Spleen (tissue), 11 donors: ENCODE results near the gene KCNS1. TPM values are rescaled to one million over a fixed set of nuclear protein-coding genes. Genes with fewer than 3 reads are reported as not detected.

Experiments
- DNase-seq: peaks from one replicate; pipeline ENCODE4 v3.0.0-alpha.2; 2020
- H3K27ac ChIP-seq, 8 donors: fragments of 200-600 bp; sonication (generic) in 7 of 8; 1 replicate in 4 of 8; 2 replicates in 4 of 8; pipeline versions ENCODE4 v1.5.0 to v1.8.0; 2016 to 2021; ENCODE audit warnings: inconsistent platforms in 4 of 8, mild to moderate bottlenecking in 4 of 8, moderate library complexity in 1 of 8
- H3K27me3 ChIP-seq, 7 donors: fragments of 200-600 bp; sonication (generic) in 6 of 7; replicated peaks in 1 of 7; 1 replicate in 4 of 7; 2 replicates in 3 of 7; pipeline versions ENCODE4 v1.5.0 to v1.8.0; 2016 to 2021; ENCODE audit warnings: inconsistent platforms in 3 of 7, mild to moderate bottlenecking in 1 of 7
- H3K36me3 ChIP-seq, 6 donors: fragments of 200-600 bp; sonication (generic) in 5 of 6; 1 replicate in 4 of 6; 2 replicates in 2 of 6; pipeline versions ENCODE4 v1.5.0 to v1.8.0; 2016 to 2021; ENCODE audit warnings: inconsistent platforms in 2 of 6
- H3K4me1 ChIP-seq, 6 donors: fragments of 200-600 bp; sonication (generic) in 5 of 6; 1 replicate in 3 of 6; 2 replicates in 3 of 6; pipeline versions ENCODE4 v1.5.0 to v1.8.0; 2016 to 2021; ENCODE audit warnings: inconsistent platforms in 3 of 6
- H3K4me3 ChIP-seq, 8 donors: fragments of 200-600 bp; sonication (generic) in 7 of 8; 1 replicate in 4 of 8; 2 replicates in 4 of 8; pipeline versions ENCODE4 v1.5.0 to v1.8.0; 2016 to 2021; ENCODE audit warnings: inconsistent platforms in 4 of 8, mild to moderate bottlenecking in 4 of 8, moderate library complexity in 2 of 8
- H3K9me3 ChIP-seq, 8 donors: fragments of 200-600 bp; sonication (generic) in 7 of 8; 1 replicate in 4 of 8; 2 replicates in 4 of 8; pipeline versions ENCODE4 v1.5.0 to v1.8.0; 2016 to 2021; ENCODE audit warnings: inconsistent platforms in 4 of 8
- CTCF ChIP-seq, 11 experiments: fragments of 200-600 bp in 7 of 11; fragments of 450-650 bp in 4 of 11; sonication (generic) in 4 of 11; IDR thresholded peaks in 8 of 11; conservative IDR thresholded peaks in 3 of 11; 1 replicate in 7 of 11; 2 replicates in 4 of 11; pipeline versions ENCODE4 v1.4.0 to v1.8.0; 2016 to 2021; ENCODE audit warnings: antibody characterized with exemption in 11 of 11, inconsistent platforms in 4 of 11, mild to moderate bottlenecking in 1 of 11
- POLR2A ChIP-seq, 3 donors: fragments of 450-650 bp; IDR thresholded peaks; one replicate each; pipeline ENCODE4 v1.5.1; 2017; ENCODE audit warnings: antibody characterized with exemption in 3 of 3, mild to moderate bottlenecking in 1 of 3
- POLR2AphosphoS5 ChIP-seq, 3 donors: sonication (generic); formaldehyde crosslinking; IDR thresholded peaks; one replicate each; pipeline ENCODE4 v1.5.1; 2017; ENCODE audit warnings: antibody characterized with exemption in 3 of 3
- WGBS, 5 donors: extraction: QIAGEN DNeasy Blood & Tissue Kit in 3 of 5; methylation state at CpG; one replicate each; pipeline versions ENCODE4 v1.1.5 to v1.1.7; 2013 to 2018; 5-methylcytosine and 5-hydroxymethylcytosine counted together
- intact Hi-C: fragments of 100-400 bp; cut with DNase I; formaldehyde crosslinking; loops from one replicate; pipeline ENCODE4 v1.15.0; 2023; ENCODE audit warnings: low total_unique reads
- polyA plus RNA-seq, 3 donors: library from polyadenylated mRNA; stranded (reverse); fragments of 200-250 nt; gene quantifications; one replicate each; pipeline ENCODE4 v1.2.1, GENCODE V29; 2013
- total RNA-seq, 7 donors: library from RNA; depleted of rRNA in 3 of 7; stranded (reverse); fragments of >200 nt in 3 of 7; fragmentation: NEBNext Ultra II Directional in 4 of 7; extraction: Animal tissue kit (Norgen Biotek cat#: 25700) in 4 of 7; gene quantifications; one replicate each; pipeline versions ENCODE4 v1.1.0 to v1.2.1, GENCODE V29; 2016 to 2021
- donor health status: healthy with polysubstance abuse.
- donor health status: DM: no; HTN: no; CAD: no; lungs with moderate emphysema.
- donor health status: DM: no; HTN: no; CAD: no.
- donor health status: Bipolar disorder and iron deficiency.
- donor health status: healthy.
- donor health status: DM: no; HTN: no; CAD: no.
- donor health status: DM: yes; HTN: yes; CAD: no.

The KCNS1 gene
- total and polyA plus RNA-seq, 10 donors = 0.05 to 0.06 TPM; not detected in 8

DNA sequence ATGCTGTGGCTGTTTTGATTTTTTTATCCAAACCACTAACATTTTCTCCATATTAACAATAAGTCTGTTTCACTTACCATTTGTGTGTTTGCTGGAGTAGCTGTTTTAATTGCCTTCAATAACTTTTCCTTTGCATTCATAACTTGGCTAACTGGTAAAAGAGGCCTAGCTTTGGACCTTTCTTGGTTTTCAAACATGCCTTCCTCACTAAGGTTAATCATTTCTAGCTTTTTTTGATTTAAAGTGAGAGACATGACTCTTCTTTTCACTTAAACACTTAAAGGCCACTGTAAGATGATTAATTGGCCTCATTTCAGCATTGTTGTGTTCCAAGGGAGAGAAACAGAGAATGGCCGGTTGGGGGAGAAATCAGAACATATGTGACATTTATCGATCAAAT is 20.5 kb upstream of the KCNS1 start:
- DNase-seq = no peak
- intact Hi-C loops = no loop called here
- Histone ChIP-seq H3K9me3 (no peaks in the 10 kb centered on the region), H3K27me3 (peaks cover 0 to 49% (median 4%) of the 10 kb centered on the region in 7 donors), H3K27ac (no peak overlapping the region), H3K36me3 (no peaks in the 10 kb centered on the region), H3K4me3 (no peak overlapping the region), H3K4me1 (no peaks in the 10 kb centered on the region)
- 85 to 93% (median 89%) methylated on average over 2 of the region's 2 CpGs for WGBS, 5 donors
- TF ChIP-seq CTCF (IDR thresholded peaks at IDR 0.05 in 8 of 11, conservative IDR thresholded peaks at IDR 0.05 in 3 of 11) (no peak), POLR2AphosphoS5 (IDR thresholded peaks at IDR 0.05) (no peak), POLR2A (IDR thresholded peaks at IDR 0.05) (no peak)

- DNase-seq = no peak
- H3K4me1 ChIP-seq = no peaks in the 10 kb centered on the region
- no peaks in the 10 kb centered on the region for H3K36me3 ChIP-seq
- intact Hi-C loops = no loop called here
- no peak overlapping the region for H3K4me3 ChIP-seq
- WGBS, 5 donors = 73 to 89% (median 85%) methylated on average over 2 of the region's 2 CpGs
- TF ChIP-seq POLR2A (IDR thresholded peaks at IDR 0.05) (no peak), CTCF (IDR thresholded peaks at IDR 0.05 in 8 of 11, conservative IDR thresholded peaks at IDR 0.05 in 3 of 11) (no peak), POLR2AphosphoS5 (IDR thresholded peaks at IDR 0.05) (no peak)
- no peaks in the 10 kb centered on the region for H3K9me3 ChIP-seq
- no peak overlapping the region for H3K27ac ChIP-seq
- peaks cover 0 to 56% (median 0%) of the 10 kb centered on the region in 7 donors for H3K27me3 ChIP-seq
These were observed 18.8 kb upstream of the KCNS1 start for GRCh38 chr20:45119556-45120266.

GRCh38 chr20:45118028-45118427 is 17.1 kb upstream of the KCNS1 start:
- DNase-seq = no peak
- intact Hi-C loops = no loop called here
- 78 to 92% (median 90%) methylated on average over 2 of the region's 2 CpGs for WGBS, 5 donors
- Histone ChIP-seq H3K4me3 (no peak overlapping the region), H3K4me1 (no peaks in the 10 kb centered on the region), H3K27ac (no peak overlapping the region), H3K27me3 (peaks cover 0 to 57% (median 0%) of the 10 kb centered on the region in 7 donors), H3K9me3 (no peaks in the 10 kb centered on the region), H3K36me3 (no peaks in the 10 kb centered on the region)
- TF ChIP-seq CTCF (IDR thresholded peaks at IDR 0.05 in 8 of 11, conservative IDR thresholded peaks at IDR 0.05 in 3 of 11) (no peak), POLR2AphosphoS5 (IDR thresholded peaks at IDR 0.05) (no peak), POLR2A (IDR thresholded peaks at IDR 0.05) (no peak)

DNA sequence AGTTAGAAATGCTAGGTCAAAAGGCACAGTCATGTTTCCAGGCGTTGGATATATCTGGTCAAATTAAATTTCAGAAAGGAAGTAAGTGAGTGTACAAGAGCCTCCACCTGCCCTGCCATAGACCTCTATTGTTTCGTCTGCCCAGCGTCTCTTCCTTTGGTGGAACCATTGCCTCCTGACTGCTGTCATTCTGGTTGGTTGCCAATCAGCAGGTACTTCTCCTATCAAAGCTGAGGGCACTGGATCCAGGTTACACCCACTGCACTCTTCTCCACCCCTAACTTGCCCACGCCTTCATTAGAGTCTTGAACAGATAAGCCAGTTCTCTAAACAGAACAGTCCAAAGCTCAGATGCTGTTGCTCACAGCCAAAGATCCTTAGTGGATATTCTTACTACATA is 16.7 kb upstream of the KCNS1 start:
- 66 to 74% (median 68%) methylated on average over 4 of the region's 4 CpGs for WGBS, 5 donors
- Histone ChIP-seq H3K27me3 (peaks cover 0 to 57% (median 0%) of the 10 kb centered on the region in 7 donors), H3K9me3 (no peaks in the 10 kb centered on the region), H3K4me3 (no peak overlapping the region), H3K4me1 (no peaks in the 10 kb centered on the region), H3K27ac (no peak overlapping the region), H3K36me3 (no peaks in the 10 kb centered on the region)
- DNase-seq = no peak
- TF ChIP-seq POLR2AphosphoS5 (IDR thresholded peaks at IDR 0.05) (no peak), POLR2A (IDR thresholded peaks at IDR 0.05) (no peak), CTCF (IDR thresholded peaks at IDR 0.05 in 8 of 11, conservative IDR thresholded peaks at IDR 0.05 in 3 of 11) (no peak)
- intact Hi-C loops = no loop called here
